GM12878 (cell line): ENCODE measurements around the gene PHC2. TPM values are rescaled to one million over a fixed set of nuclear protein-coding genes. Genes with fewer than 3 reads are reported as not detected.

Experiments used
- ATAC-seq: fragments of 200-7000 bp; cut with Tn5 transposase; 3 replicates; pipeline ENCODE4 v1.9.1; 2020; ENCODE audit warnings: mild to moderate bottlenecking, moderate library complexity
- BruUV-seq: library from RNA; stranded (reverse); fragments of 400-500 nt; replicated peaks from 2 replicates; lab custom pipeline; 2021; lab: Mats Ljungman, UMichigan
- CTCF ChIA-PET: fragments of 300-600 bp; sonication (Branson Sonifier 250); formaldehyde crosslinking; extraction: SDS; loops from one replicate; lab custom pipeline; 2021; ENCODE audit warnings: inconsistent platforms; lab: Yijun Ruan, JAX
- POLR2A ChIA-PET: fragments of 350-600 bp; formaldehyde crosslinking; extraction: SDS; loops from one replicate; lab custom pipeline; 2021; ENCODE audit warnings: inconsistent platforms; lab: Charles Lee
- RAD21 ChIA-PET: fragments of 300-600 bp; sonication (Branson Sonifier 250); formaldehyde crosslinking; loops from one replicate; lab custom pipeline; 2023; ENCODE audit warnings: antibody characterized with exemption; ENCODE audit not compliant: unreplicated experiment; lab: Charles Lee
- SMC1A ChIA-PET: fragments of 300-600 bp; sonication (Branson Sonifier 250); formaldehyde crosslinking; loops from one replicate; lab custom pipeline; 2023; ENCODE audit not compliant: unreplicated experiment, uncharacterized antibody; lab: Charles Lee
- DNase-seq: peaks from one replicate; pipeline ENCODE4 v3.0.0-alpha.2; 2011; ENCODE audit warnings: low read depth, low spot score
- FAIRE-seq: peaks from 3 replicates; lab custom pipeline; 2011; peaks lifted over from hg19 to GRCh38; lab: Jason Lieb, UNC
- H2AFZ ChIP-seq: 2 replicates; pipeline ENCODE4 v1.6.0; 2011; ENCODE audit warnings: low read depth, low read length, control low read depth; ENCODE audit not compliant: control insufficient read depth
- H3K27ac ChIP-seq: 2 replicates; pipeline ENCODE4 v1.5.1; 2011; ENCODE audit warnings: control low read depth; ENCODE audit not compliant: control insufficient read depth, insufficient read depth
- H3K27me3 ChIP-seq, 2 experiments: replicated peaks in 1 of 2; 2 replicates each; pipeline versions ENCODE4 v1.6.0 to v1.6.1; 2011; ENCODE audit warnings: low read length in 1 of 2; ENCODE audit not compliant: control insufficient read depth in 2 of 2, insufficient read depth in 2 of 2
- H3K36me3 ChIP-seq, 2 experiments: 2 replicates each; pipeline ENCODE4 v1.5.1; 2011; ENCODE audit warnings: low read length in 1 of 2; ENCODE audit not compliant: control insufficient read depth in 2 of 2, insufficient read depth in 2 of 2
- H3K4me1 ChIP-seq: 2 replicates; pipeline ENCODE4 v1.6.1; 2011; ENCODE audit warnings: mild to moderate bottlenecking, low read length, moderate library complexity, mixed read lengths; ENCODE audit not compliant: control insufficient read depth, insufficient read depth
- H3K4me2 ChIP-seq: 2 replicates; pipeline ENCODE4 v1.6.0; 2011; ENCODE audit warnings: control low read depth; ENCODE audit not compliant: control insufficient read depth, insufficient read depth
- H3K4me3 ChIP-seq: fragments of 200-600 bp; sonication (generic); 2 replicates; pipeline ENCODE4 v1.5.1; 2016
- H3K79me2 ChIP-seq: 2 replicates; pipeline ENCODE4 v1.6.0; 2011; ENCODE audit warnings: low read length; ENCODE audit not compliant: control insufficient read depth, insufficient read depth
- H3K9ac ChIP-seq: 2 replicates; pipeline ENCODE4 v1.8.0; 2011; ENCODE audit warnings: low read length, control low read depth, mixed read lengths; ENCODE audit not compliant: control insufficient read depth, insufficient read depth
- H3K9me3 ChIP-seq: replicated peaks from 3 replicates; pipeline ENCODE4 v1.5.1; 2011; ENCODE audit warnings: mild to moderate bottlenecking, low read length; ENCODE audit not compliant: control insufficient read depth, insufficient read depth
- H4K20me1 ChIP-seq: 2 replicates; pipeline ENCODE4 v1.6.0; 2011; ENCODE audit not compliant: control insufficient read depth, insufficient read depth
- CREM ChIP-seq: IDR thresholded peaks from 2 replicates; pipeline ENCODE4 v1.6.1; 2014; ENCODE audit warnings: antibody characterized with exemption, low read depth
- EP300 ChIP-seq, 2 experiments: fragments of 150-350 bp in 1 of 2; IDR thresholded peaks; 2 replicates each; pipeline ENCODE4 v1.6.1; 2011 to 2012; ENCODE audit warnings: low read depth in 2 of 2, low read length in 2 of 2, borderline replicate concordance in 1 of 2, improper control_type of control experiment in 1 of 2, inconsistent platforms in 1 of 2; ENCODE audit not compliant: control insufficient read depth in 1 of 2
- KAT2A ChIP-seq: conservative IDR thresholded peaks from 2 replicates; pipeline ENCODE4 v1.6.1; 2011; ENCODE audit warnings: low read depth, low read length; ENCODE audit not compliant: control insufficient read depth
- KDM1A ChIP-seq: fragments of 200-600 bp; sonication (generic); IDR thresholded peaks from 2 replicates; pipeline ENCODE4 v1.6.1; 2016; ENCODE audit warnings: borderline replicate concordance
- KLF5 ChIP-seq: fragments of 450-650 bp; IDR thresholded peaks from 2 replicates; pipeline ENCODE4 v1.6.1; 2014; ENCODE audit warnings: mild to moderate bottlenecking; ENCODE audit not compliant: partially characterized antibody
- LARP7 ChIP-seq: fragments of 450-650 bp; IDR thresholded peaks from 2 replicates; pipeline ENCODE4 v1.6.1; 2017; ENCODE audit warnings: mild to moderate bottlenecking
- MYB ChIP-seq: fragments of 150-350 bp; IDR thresholded peaks from 2 replicates; pipeline ENCODE4 v1.6.1; 2014; ENCODE audit warnings: mild to moderate bottlenecking, low read depth, low read length, borderline replicate concordance
- MYC ChIP-seq: IDR thresholded peaks from 2 replicates; pipeline ENCODE4 v1.6.1; 2011; ENCODE audit warnings: mild to moderate bottlenecking, low read length, moderate library complexity, inconsistent platforms; ENCODE audit not compliant: insufficient read depth, insufficient replicate concordance, insufficient read length, severe bottlenecking
- NR2C2 ChIP-seq: IDR thresholded peaks from 2 replicates; pipeline ENCODE4 v1.6.1; 2011; ENCODE audit warnings: borderline replicate concordance, low read depth; ENCODE audit not compliant: control insufficient read depth, insufficient read length
- PAX8 ChIP-seq: fragments of 450-650 bp; IDR thresholded peaks from 2 replicates; pipeline ENCODE4 v1.6.1; 2017; ENCODE audit warnings: mild to moderate bottlenecking, moderate library complexity
- RUNX3 ChIP-seq: IDR thresholded peaks from 2 replicates; pipeline ENCODE4 v1.6.1; 2012; ENCODE audit warnings: low read length, inconsistent platforms
- SMAD5 ChIP-seq: IDR thresholded peaks from 2 replicates; pipeline ENCODE4 v1.6.1; 2016; ENCODE audit warnings: antibody characterized with exemption, low read depth
- STAT3 ChIP-seq: IDR thresholded peaks from 2 replicates; pipeline ENCODE4 v1.6.1; 2011; ENCODE audit warnings: low read depth, low read length, improper control_type of control experiment
- TCF12 ChIP-seq: IDR thresholded peaks from 2 replicates; pipeline ENCODE4 v1.6.1; 2011; ENCODE audit warnings: low read depth, mild to moderate bottlenecking, low read length
- ZNF24 ChIP-seq: fragments of 450-650 bp; IDR thresholded peaks from 2 replicates; pipeline ENCODE4 v1.6.1; 2017; ENCODE audit warnings: antibody characterized with exemption, mild to moderate bottlenecking
- WGBS: methylation state at CpG from one replicate; pipeline ENCODE4 v1.1.6; 2016; ENCODE audit warnings: low lambda C conversion rate; ENCODE audit not compliant: insufficient replicate concordance, insufficient coverage; ENCODE audit errors: missing lambda C conversion rate; 5-methylcytosine and 5-hydroxymethylcytosine counted together
- in situ Hi-C: fragments of 300-500 bp; cut with MboI; formaldehyde crosslinking; loops from 9 replicates; pipeline ENCODE4 v1.14.3; 2018; ENCODE audit warnings: mixed read lengths
- intact Hi-C: fragments of 100-400 bp; cut with micrococcal nuclease; formaldehyde crosslinking; loops from one replicate; pipeline ENCODE4 v1.14.2; 2022; ENCODE audit not compliant: unreplicated experiment
- polyA plus RNA-seq, 11 experiments: library from polyadenylated mRNA; depleted of rRNA in 4 of 11; unstranded in 6 of 11; stranded (reverse) in 5 of 11; fragments of >200 nt; fragmentation: Nextera tagmentation in 4 of 11; fragmentation: Illumina TruSeq in 1 of 11; extraction: Ambion mirVana in 4 of 11; extraction: Trizol in 1 of 11; gene quantifications; 1 replicate in 1 of 11; 2 replicates in 10 of 11; pipeline versions ENCODE4 v1.2.1 to v1.2.3, GENCODE V29; 2011 to 2016; ENCODE audit warnings: inconsistent platforms in 2 of 11, missing spikeins in 2 of 11, low read depth in 1 of 11
- total RNA-seq, 4 experiments: library from RNA; depleted of rRNA in 3 of 4; stranded (reverse); fragments of >200 nt in 3 of 4; fragmentation: Illumina TruSeq in 1 of 4; extraction: Trizol in 1 of 4; gene quantifications; 2 replicates each; pipeline versions ENCODE4 v1.2.1 to v1.2.3, GENCODE V29; 2013 to 2021
- TF ChIP-seq, protein P1 (sequence below): fragments of 450-650 bp; formaldehyde crosslinking; IDR thresholded peaks from 2 replicates; pipeline ENCODE4 v1.5.0; 2022; ENCODE audit warnings: mild to moderate bottlenecking, missing genetic modification characterization

Gene PHC2
- total and polyA plus RNA-seq, 10 of the 15 experiments (the other 5 are each of a cell fraction or from before 2014, with no cell fraction given), result 2.0 to 35.9 (median 16.4) TPM

DNA sequence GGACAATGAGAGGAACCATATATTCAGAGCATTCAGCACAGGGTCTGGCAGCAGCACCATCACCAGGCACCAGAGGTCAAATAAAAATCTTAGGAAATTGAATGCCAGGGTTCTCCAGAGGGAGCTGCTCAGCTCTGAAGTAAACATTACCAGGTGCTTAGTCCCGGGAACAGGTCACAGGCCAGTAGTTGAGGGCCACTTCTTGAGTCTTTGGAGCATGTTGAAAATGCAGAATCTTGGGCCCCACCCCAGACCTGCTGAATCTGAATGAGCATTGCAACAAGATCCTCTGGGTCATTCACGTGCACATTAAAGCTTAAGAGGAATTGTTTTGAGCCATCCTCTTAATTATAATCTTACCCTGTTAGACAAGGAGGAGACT, 33.8 kb downstream of the PHC2 start:
- RAD21 ChIA-PET, result no interaction called here
- no peaks in the 10 kb centered on the region for H3K9me3 ChIP-seq
- in situ Hi-C loops (no loop called here), intact Hi-C loops (no loop called here)
- H4K20me1 ChIP-seq, result no peaks in the 10 kb centered on the region
- FAIRE-seq (no peak), ATAC-seq (no peak), DNase-seq (no peak)
- no peaks in the 10 kb centered on the region; a peak in 1 of 4 replicates for H3K27me3 ChIP-seq
- H3K4me1 ChIP-seq, result 0 out of 2 replicates have a peak, but pooled peaks cover 3% of the 10 kb centered on the region
- H3K4me2 ChIP-seq, result no peak overlapping the region
- H3K9ac ChIP-seq, result no peak overlapping the region
- CTCF ChIA-PET, result no interaction called here
- no peak for TF ChIP-seq KLF5
- TF ChIP-seq LARP7, result no peak
- TF ChIP-seq SMAD5, result no peak
- no peak for TF ChIP-seq ZNF24
- no peak for TF ChIP-seq NR2C2
- TF ChIP-seq MYC, result no peak
- TF ChIP-seq, protein P1, sequence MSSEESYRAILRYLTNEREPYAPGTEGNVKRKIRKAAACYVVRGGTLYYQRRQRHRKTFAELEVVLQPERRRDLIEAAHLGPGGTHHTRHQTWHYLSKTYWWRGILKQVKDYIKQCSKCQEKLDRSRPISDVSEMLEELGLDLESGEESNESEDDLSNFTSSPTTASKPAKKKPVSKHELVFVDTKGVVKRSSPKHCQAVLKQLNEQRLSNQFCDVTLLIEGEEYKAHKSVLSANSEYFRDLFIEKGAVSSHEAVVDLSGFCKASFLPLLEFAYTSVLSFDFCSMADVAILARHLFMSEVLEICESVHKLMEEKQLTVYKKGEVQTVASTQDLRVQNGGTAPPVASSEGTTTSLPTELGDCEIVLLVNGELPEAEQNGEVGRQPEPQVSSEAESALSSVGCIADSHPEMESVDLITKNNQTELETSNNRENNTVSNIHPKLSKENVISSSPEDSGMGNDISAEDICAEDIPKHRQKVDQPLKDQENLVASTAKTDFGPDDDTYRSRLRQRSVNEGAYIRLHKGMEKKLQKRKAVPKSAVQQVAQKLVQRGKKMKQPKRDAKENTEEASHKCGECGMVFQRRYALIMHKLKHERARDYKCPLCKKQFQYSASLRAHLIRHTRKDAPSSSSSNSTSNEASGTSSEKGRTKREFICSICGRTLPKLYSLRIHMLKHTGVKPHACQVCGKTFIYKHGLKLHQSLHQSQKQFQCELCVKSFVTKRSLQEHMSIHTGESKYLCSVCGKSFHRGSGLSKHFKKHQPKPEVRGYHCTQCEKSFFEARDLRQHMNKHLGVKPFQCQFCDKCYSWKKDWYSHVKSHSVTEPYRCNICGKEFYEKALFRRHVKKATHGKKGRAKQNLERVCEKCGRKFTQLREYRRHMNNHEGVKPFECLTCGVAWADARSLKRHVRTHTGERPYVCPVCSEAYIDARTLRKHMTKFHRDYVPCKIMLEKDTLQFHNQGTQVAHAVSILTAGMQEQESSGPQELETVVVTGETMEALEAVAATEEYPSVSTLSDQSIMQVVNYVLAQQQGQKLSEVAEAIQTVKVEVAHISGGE (CRISPR knock-in tag), result no peak
- TF ChIP-seq STAT3, result no peak
- TF ChIP-seq KDM1A, result no peak
- no peak for TF ChIP-seq PAX8
- TF ChIP-seq CREM, result no peak
- TF ChIP-seq KAT2A, result no peak
- no peak for TF ChIP-seq TCF12
- no peak for TF ChIP-seq MYB
- no peak for TF ChIP-seq EP300 (IDR thresholded peaks at IDR 0.05; ENCODE audit: borderline replicate concordance in 1 of 2, control insufficient read depth in 1 of 2, low read depth in 2 of 2, low read length in 2 of 2)
- TF ChIP-seq RUNX3, result no peak
- H3K79me2 ChIP-seq, result no peaks in the 10 kb centered on the region
- no peaks in the 10 kb centered on the region for H3K36me3 ChIP-seq
- POLR2A ChIA-PET, result no interaction called here
- BruUV-seq, result no TSS peak
- WGBS, result 35% methylated on average over 2 of the region's 2 CpGs
- no peak overlapping the region for H3K27ac ChIP-seq
- SMC1A ChIA-PET, result interaction anchor here (0.6 kb wide), 1 partner anchor 95 kb away, joined by 3 read pairs; no protein-coding TSS in a partner anchor
- H2AFZ ChIP-seq, result no peak overlapping the region
- H3K4me3 ChIP-seq, result no peak overlapping the region
